NCI-H1436 treated with DMSO at 0.1 percent for 48 hours (cell line): ENCODE results near the gene CDH4.

Experiments used
- DNase-seq: peaks from one replicate; lab custom pipeline; 2025; lab: John Stamatoyannopoulos, UW

The CDH4 gene

DNA sequence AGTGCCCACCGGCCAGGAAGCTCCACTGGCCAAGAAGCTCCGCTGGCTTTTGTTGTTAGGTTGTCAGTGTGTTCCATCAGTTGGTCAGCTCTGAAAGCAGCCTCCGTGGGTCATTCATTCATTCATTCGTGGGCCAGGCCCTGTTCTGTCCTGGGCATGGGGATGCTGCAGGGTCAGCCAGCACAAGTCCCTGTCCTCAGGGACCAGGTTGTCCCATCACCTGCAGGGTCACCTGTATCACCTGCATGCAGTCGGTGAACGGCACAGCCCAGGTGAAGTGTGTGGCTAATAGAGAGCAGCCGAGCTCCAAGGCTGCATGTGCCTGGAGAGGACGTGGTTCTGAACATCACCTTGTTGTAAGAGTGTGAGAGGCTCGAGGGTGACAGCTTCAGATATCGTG lies 403.5 kb downstream of the CDH4 start:
- no peak for DNase-seq

DNA sequence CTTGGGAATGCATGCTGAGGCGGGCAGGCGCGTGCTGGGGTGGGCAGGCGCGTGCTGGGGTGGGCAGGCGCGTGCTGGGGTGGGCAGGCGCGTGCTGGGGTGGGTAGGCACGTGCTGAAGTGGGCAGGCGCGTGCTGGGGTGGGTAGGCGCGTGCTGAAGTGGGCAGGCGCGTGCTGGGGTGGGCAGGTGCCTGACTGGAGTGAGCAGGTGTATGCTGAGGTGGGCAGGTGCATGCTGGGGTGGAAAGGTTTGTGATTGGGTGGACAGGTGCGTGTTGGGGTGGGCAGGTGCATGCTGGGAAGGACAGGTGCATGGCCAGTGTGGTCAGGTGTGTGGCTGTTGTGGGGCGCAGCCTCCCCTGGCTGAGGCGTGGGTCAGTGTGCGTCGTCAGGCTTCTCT lies 404.1 kb downstream of the CDH4 start:
- DNase-seq, result no peak

DNA sequence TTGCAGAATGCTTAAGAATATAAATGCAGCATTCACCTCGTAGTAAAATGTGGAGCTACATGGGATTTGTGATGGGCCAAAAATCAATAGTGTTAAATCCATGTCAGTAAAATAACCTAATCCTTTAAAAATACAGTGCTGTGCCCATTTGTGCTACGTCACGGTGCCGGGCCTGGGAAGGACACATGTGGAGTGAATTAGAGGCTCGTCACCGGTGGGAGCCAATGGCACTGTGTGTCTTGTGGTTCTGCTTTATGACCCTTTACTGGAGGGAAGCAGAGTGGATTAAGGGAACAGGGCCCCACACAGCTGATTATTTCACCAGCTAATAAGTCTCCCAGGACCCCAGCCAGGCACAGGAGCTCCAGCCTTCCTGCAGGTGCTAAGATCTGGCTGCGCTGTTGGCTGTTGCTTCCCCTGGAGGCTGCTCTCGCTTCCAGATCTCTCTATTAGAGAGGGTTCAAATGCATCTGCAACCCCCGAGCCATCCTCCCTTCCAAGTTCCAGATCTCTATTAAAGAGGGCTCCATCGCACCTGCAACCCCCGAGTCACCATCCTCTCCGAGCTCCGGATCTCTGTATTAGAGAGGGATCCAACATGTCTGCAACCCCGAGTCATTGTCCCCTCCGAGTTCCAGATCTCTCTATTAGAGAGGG lies 405.8 kb downstream of the CDH4 start:
- no peak for DNase-seq

DNA sequence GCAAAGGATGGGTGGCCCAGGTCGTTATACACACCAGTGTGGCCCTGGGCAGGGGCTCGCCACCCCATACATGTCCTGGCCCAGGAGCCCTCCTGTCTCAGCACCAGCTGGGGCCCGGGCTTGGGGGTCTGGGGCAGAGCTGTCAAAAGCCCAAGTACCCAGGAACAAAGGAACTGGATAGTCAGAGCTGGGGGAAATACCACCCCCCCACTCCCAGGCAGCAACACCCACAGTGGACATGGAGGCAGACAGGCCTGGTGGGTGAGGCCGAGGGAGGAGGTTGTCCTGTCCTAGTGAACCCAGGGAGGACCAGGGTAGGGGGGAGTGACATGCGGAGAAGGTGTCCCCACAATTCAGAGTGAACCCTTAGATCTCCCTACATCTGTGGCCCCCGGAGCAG lies 406.5 kb downstream of the CDH4 start:
- no peak for DNase-seq

- DNase-seq, result no peak
Measured at GRCh38 chr20:61659246-61659993, 407.4 kb downstream of the CDH4 start.

DNA sequence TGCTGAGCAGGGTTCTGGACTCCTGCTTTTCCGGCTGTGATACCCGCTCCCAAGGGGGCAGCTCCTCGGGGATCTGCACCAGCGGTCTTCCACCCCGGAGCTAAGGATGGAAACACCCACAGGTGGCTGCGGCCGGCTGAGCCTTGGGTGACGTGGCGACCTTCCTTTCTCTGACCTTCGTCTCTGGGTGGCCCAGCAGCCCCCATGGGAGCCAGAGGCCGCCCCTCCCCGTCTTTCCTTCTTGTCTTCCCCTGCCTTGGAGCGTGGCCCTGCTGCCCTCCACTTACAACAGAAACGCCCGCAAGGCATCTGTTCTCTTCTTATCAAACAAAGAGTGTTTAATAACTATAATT lies 407.9 kb downstream of the CDH4 start:
- no peak for DNase-seq

- no peak for DNase-seq
Measured at GRCh38 chr20:61660559-61660958, 408.5 kb downstream of the CDH4 start.

GRCh38 chr20:61661025-61661424 lies 409.0 kb downstream of the CDH4 start:
- DNase-seq, result no peak

DNA sequence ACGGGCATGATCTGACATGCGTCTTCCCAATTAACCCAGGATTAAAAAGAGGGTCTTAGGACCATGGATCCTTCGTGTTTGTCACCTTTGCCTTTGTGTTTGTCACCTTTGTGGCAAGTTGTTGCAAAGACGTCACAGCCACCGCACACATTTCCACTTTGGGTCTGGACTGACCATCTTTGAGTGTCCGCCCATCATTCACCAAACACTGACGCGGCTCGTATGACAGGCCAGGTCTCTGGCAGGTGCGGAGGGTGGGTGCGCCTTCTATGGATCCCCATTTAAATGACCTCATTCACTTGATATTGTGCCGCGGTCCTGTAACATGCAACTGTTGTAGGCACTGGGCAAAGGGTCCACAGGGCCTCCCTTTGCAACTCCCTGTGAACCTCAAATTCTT lies 409.5 kb downstream of the CDH4 start:
- no peak for DNase-seq

DNA sequence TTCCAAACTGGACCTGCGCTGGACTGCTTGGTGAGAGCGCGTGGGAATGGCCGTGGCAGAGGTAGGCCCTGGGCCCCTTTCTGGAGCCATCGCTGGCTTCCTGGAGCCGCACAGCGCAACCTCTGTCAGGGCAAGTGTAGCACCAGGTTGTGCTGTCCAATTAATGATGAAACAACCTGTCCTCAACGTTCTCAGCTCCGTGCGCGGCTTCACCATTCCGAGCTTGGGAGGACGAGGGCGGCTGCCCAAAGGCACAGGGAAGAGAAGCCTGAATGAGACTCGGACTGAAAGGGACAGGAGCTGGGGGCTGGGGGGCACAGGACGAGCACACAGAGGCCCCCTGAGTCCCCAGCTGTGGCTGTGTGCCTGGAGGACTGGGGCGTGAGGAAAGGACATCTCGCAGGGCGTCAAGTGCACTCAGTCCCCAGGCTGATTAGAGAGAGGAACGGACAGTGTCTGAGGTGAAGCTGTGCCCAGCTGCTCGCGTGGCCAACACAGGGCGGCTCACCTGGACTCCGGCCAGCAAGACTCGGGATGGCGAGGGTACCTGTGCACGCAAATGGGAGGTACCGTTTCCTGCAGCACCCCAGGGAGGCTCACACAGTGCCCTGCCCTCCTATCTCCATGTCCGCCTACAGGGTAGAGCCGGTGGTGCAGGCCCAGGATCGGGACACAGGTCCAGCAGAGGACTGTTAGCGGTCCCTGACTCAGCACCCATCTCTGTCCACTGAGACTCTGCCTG lies 410.3 kb downstream of the CDH4 start:
- no peak for DNase-seq

GRCh38 chr20:61662968-61663331 lies 410.9 kb downstream of the CDH4 start:
- no peak for DNase-seq

DNA sequence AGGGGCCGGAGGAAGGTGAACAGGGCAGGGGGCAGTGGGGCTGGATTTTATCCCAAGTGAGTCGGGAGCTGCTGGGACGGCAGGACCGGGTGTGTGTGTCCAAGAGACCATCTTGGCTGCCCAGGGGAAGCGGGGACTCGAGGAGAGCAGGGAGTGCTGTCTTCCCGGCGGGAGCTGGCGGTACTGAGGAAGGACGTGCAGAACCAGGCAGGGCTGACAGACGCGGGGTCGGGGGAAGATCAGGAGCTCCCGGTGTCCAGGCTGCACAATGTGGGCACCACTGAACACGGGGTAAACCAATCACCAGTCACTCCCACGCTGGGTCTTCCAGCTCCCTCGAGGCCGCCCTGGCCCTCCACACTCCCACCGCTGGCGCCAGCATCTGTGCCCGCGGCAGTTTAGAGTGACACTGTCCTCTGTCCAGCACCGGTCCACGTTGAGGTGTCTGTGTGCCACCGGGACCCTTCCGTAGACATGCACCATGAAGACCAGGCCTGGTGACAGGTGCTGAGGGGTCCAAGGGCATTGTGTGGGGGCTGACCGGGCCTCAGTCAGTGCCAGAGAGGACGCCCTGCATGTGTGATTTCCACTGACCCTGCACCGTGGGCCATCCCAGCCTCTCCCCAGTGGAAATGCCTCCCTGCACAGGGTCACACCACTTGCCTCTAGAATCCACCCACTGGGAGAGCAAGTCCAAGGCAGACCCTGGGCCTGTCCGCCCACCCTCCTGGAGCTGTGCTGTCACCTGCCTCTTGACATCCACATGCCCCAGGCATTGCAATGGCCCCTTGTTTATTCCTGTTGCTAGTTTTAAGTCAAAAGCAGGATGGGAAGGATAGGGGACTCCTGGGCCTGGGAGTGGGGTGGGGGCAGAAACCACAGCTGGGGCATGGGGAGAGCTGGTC lies 411.7 kb downstream of the CDH4 start:
- DNase-seq, result no peak

DNA sequence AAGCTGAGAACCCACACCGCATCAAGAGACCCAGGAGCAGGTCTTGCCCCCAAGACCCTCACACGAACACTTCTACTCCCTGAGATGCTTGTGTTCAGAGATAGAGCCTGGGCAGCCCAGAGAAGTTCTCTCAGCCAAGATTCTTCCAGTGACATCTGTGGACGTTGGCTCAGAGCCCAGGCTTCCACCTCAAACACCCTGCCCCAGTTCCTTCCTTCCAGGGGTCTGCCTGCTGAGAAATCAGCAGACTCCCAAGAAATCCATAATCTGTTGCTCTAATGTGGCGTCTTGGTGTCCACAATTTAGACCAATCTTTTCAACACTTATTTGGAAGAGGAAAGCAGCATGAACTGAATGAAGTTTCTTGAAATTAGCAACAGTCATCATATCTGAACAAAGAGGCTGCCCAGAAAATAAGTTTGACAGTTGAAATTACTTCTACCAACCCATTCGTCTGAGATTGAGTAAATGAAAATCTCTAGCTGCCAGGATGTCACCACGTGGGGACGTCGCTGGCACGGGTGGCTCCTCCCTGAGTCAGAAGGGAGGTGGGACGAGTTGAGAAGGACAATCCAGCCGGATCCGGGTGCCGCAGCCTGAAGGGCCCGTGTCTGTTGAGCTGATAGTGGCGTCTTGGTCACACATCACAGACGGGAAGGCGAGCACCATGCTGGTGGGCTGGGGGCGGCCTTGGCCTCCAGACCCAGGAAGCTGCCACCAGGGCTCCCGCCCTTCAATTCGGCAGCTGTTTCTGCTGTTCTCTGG lies 412.7 kb downstream of the CDH4 start:
- DNase-seq, result no peak

GRCh38 chr20:61665528-61666470 lies 413.7 kb downstream of the CDH4 start:
- no peak for DNase-seq

- no peak for DNase-seq
Measured at GRCh38 chr20:61666471-61666832, 414.4 kb downstream of the CDH4 start.

GRCh38 chr20:61667056-61667792 lies 415.2 kb downstream of the CDH4 start:
- DNase-seq, result no peak

GRCh38 chr20:61668065-61668650 lies 416.1 kb downstream of the CDH4 start:
- no peak for DNase-seq

DNA sequence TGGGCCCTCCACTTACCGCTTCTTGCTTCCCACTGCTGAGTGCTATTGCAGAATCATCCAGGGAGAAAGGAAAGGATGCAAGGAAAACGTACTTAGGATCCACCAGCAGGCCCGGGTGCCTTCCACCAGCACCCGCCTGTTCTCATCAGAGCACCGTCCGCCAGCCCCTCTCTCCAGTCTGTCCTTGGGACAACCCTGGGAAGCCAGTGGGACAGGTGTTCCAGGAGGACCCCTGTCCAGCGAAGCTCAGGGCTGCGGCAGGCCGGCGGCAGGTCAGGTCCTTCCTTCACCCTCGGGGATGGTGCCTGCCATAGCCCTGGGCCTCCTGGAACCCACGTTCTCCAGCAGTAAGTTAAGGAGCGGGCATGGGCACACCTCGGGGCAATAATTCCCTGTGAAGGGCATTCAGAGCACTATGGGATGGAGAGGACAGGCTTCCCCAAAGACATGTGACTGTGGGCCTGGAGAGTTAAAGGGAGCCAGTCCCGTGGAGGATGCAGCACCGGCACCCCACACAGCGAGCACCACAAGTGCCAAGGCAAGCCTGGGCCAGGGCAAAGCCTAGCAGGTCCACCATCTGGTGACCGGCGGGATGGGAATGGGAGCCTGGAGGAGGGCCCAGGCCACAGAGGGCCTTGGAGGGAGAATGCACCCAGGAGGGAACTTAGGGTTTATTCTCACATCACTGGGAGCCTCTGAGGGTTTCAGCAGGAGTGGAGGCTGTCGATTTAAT lies 416.9 kb downstream of the CDH4 start:
- no peak for DNase-seq

- no peak for DNase-seq
Measured at GRCh38 chr20:61670274-61670673, 418.2 kb downstream of the CDH4 start.
